ENCODE data around the gene VSTM4.

Gene VSTM4

GRCh38 chr10:48999346-48999745 lies 116.0 kb downstream of the VSTM4 start:
- no peak overlapping the region for H3K27ac ChIP-seq
- peaks cover 0 to 11% (median 0%) of the 10 kb centered on the region in 4 donors for H3K4me1 ChIP-seq
- DNase-seq: no peak
- no peaks in the 10 kb centered on the region for H3K27me3 ChIP-seq
- intact Hi-C loops (cut with DNase I; ENCODE audit: low total_unique reads): no loop called here
- no peak overlapping the region for H3K4me3 ChIP-seq
- TF ChIP-seq CTCF (IDR thresholded peaks at IDR 0.05): no peak
- H3K36me3 ChIP-seq: no peaks in the 10 kb centered on the region
- H3K9me3 ChIP-seq: no peaks in the 10 kb centered on the region

- Histone ChIP-seq H3K9me3 (no peaks in the 10 kb centered on the region), H3K27me3 (no peaks in the 10 kb centered on the region), H3K4me1 (peaks cover 0 to 4% (median 0%) of the 10 kb centered on the region in 4 donors), H3K27ac (no peak overlapping the region), H3K4me3 (no peak overlapping the region), H3K36me3 (no peaks in the 10 kb centered on the region)
- intact Hi-C loops (cut with DNase I; ENCODE audit: low total_unique reads): no loop called here
- DNase-seq: peak in 1 of 2 donors; percentile 17
- no peak for TF ChIP-seq CTCF (IDR thresholded peaks at IDR 0.05)
These were observed 119.0 kb downstream of the VSTM4 start for GRCh38 chr10:48996329-48996728.

DNA sequence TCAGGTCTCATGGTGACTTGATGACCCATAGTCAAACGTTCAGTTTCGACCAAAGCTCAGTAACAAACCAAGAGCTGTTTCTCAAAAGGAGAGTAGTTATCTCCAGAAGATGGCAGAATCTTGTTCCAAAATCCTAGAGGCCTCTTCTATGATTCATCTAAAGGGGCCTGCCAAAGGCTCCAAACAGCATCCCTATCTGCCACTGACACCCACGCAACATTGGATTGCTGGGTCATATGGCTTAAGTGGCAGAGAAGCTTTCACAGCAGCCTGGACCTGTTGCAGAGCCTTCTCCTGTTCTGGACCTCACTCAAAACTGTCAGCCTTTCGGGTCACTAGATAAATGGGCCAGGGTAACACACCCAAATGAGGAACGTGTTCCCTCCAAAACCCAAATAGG lies 121.7 kb downstream of the VSTM4 start:
- TF ChIP-seq CTCF (IDR thresholded peaks at IDR 0.05): no peak
- Histone ChIP-seq H3K27ac (no peak overlapping the region), H3K9me3 (no peaks in the 10 kb centered on the region), H3K4me3 (no peak overlapping the region), H3K27me3 (no peaks in the 10 kb centered on the region), H3K4me1 (no peaks in the 10 kb centered on the region), H3K36me3 (no peaks in the 10 kb centered on the region)
- peak in 1 of 2 donors; percentile 39 for DNase-seq
- intact Hi-C loops (cut with DNase I; ENCODE audit: low total_unique reads): no loop called here

DNA sequence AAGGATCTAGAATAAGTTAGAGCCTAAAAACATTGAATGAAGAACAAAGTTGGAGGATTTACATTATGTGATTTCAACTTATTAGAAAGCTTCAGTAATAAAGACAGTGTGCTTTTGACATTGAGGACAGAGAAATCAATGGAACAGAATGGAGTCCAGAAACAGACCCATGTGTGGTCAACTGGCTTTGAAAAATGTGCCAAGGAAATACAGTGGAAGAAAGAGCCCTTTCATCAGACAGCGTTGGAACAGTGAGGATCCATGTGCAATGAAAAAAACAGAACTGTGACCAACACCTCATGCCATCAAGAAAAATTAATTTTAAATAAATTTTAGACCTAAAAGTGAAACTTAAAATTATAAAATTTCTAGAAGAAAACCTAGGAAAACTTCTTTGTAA lies 125.1 kb downstream of the VSTM4 start:
- H3K27ac ChIP-seq: no peak overlapping the region
- no peaks in the 10 kb centered on the region for H3K27me3 ChIP-seq
- intact Hi-C loops (cut with DNase I; ENCODE audit: low total_unique reads): no loop called here
- no peaks in the 10 kb centered on the region for H3K9me3 ChIP-seq
- H3K4me1 ChIP-seq: no peaks in the 10 kb centered on the region
- H3K36me3 ChIP-seq: no peaks in the 10 kb centered on the region
- no peak overlapping the region for H3K4me3 ChIP-seq
- TF ChIP-seq CTCF (IDR thresholded peaks at IDR 0.05): no peak
- DNase-seq: no peak

DNA sequence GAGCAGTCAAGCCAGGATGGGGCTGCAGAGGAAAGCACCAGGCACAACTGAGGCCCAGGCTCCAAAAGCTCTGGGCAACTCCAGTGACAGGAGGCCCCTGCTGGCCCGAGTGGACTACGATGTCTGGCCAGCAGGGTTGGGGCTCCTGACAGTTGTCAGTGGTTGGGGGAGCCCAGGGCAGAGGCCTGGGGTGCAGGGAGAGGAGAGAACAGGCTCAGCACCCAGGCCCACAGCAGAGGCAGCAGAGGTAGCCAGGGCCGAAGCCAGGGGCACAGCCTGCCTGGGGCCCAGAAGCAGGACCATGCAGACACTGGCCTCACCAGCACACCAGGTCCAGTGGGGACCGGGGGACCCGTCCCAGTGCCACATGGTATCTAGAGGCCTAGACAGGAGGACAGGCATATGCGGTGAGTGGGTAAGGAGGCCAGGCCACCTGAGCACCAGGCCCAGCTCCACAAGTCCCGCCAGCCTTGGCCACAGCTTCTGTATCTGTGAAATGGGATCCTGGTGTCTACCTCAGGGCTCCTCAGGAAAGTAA lies 129.6 kb downstream of the VSTM4 start:
- Histone ChIP-seq H3K4me1 (no peaks in the 10 kb centered on the region), H3K27ac (no peak overlapping the region), H3K9me3 (no peaks in the 10 kb centered on the region), H3K27me3 (no peaks in the 10 kb centered on the region), H3K36me3 (no peaks in the 10 kb centered on the region), H3K4me3 (no peak overlapping the region)
- intact Hi-C loops (cut with DNase I; ENCODE audit: low total_unique reads): loop anchor here (10.0 kb wide), 2 partner anchors 331 to 529 kb away; no protein-coding TSS in a partner anchor
- no peak for TF ChIP-seq CTCF (IDR thresholded peaks at IDR 0.05)
- peak in 1 of 2 donors; percentile 62 for DNase-seq

All from tibial artery (tissue), 4 donors.